Smooth muscle cell (in vitro differentiated cells): Measurements from ENCODE around the gene VSTM4. TPM values are rescaled to one million over a fixed set of nuclear protein-coding genes. Genes with fewer than 3 reads are reported as not detected.

Source experiments
- DNase-seq: peaks from one replicate; lab custom pipeline; 2025; ENCODE audit not compliant: unreplicated experiment; lab: John Stamatoyannopoulos, UW
- H2AFZ ChIP-seq: fragments of 200-600 bp; sonication (generic); 2 replicates; pipeline ENCODE4 v1.6.0; 2016; ENCODE audit warnings: antibody characterized with exemption, low read depth, mild to moderate bottlenecking
- H3F3A ChIP-seq: fragments of 200-600 bp; sonication (generic); 2 replicates; pipeline ENCODE4 v1.6.0; 2017; ENCODE audit warnings: antibody characterized with exemption, low read depth
- H3K27ac ChIP-seq: fragments of 200-600 bp; sonication (generic); 2 replicates; pipeline ENCODE4 v1.5.1; 2016; ENCODE audit warnings: low read depth, mild to moderate bottlenecking
- H3K27me3 ChIP-seq: fragments of 200-600 bp; sonication (generic); 2 replicates; pipeline ENCODE4 v1.6.1; 2016; ENCODE audit warnings: low read depth, mild to moderate bottlenecking
- H3K36me3 ChIP-seq: fragments of 200-600 bp; sonication (generic); 2 replicates; pipeline ENCODE4 v1.5.1; 2016; ENCODE audit warnings: low read depth
- H3K4me1 ChIP-seq: fragments of 200-600 bp; sonication (generic); 2 replicates; pipeline ENCODE4 v1.5.1; 2016; ENCODE audit warnings: low read depth
- H3K4me2 ChIP-seq: fragments of 200-600 bp; sonication (generic); 2 replicates; pipeline ENCODE4 v1.6.0; 2016; ENCODE audit warnings: mild to moderate bottlenecking
- H3K4me3 ChIP-seq: fragments of 200-600 bp; sonication (generic); 2 replicates; pipeline ENCODE4 v1.5.1; 2016; ENCODE audit warnings: mild to moderate bottlenecking
- H3K79me2 ChIP-seq: fragments of 200-600 bp; sonication (generic); 2 replicates; pipeline ENCODE4 v1.6.0; 2016; ENCODE audit warnings: low read depth, mild to moderate bottlenecking
- H3K9ac ChIP-seq: fragments of 200-600 bp; sonication (generic); 2 replicates; pipeline ENCODE4 v1.6.0; 2016; ENCODE audit warnings: low read depth
- H3K9me3 ChIP-seq: fragments of 200-600 bp; sonication (generic); replicated peaks from 2 replicates; pipeline ENCODE4 v1.5.1; 2016; ENCODE audit warnings: low read depth
- H4K20me1 ChIP-seq: fragments of 200-600 bp; sonication (generic); 2 replicates; pipeline ENCODE4 v1.6.0; 2016; ENCODE audit warnings: low read depth
- WGBS: methylation state at CpG from one replicate; pipeline ENCODE4 v1.1.7; 2016; ENCODE audit warnings: low lambda C conversion rate; 5-methylcytosine and 5-hydroxymethylcytosine counted together
- polyA plus RNA-seq: library from polyadenylated mRNA; unstranded; fragments of >200 nt; fragmentation: Nextera tagmentation; extraction: Ambion mirVana; gene quantifications from 2 replicates; pipeline ENCODE4 v1.2.1, GENCODE V29; 2016
- total RNA-seq: library from RNA; depleted of rRNA; stranded (reverse); fragments of >200 nt; gene quantifications from 2 replicates; pipeline ENCODE4 v1.2.3, GENCODE V29; 2014
- TF ChIP-seq, protein P1 (sequence below): fragments of 200-600 bp; sonication (generic); IDR thresholded peaks from 2 replicates; pipeline ENCODE4 v1.5.1; 2017; ENCODE audit warnings: borderline replicate concordance, mild to moderate bottlenecking, antibody characterized with exemption; ENCODE audit not compliant: insufficient read depth, poor library complexity, severe bottlenecking

Gene VSTM4
- total and polyA plus RNA-seq, 2 experiments from 2014 or later = 5.1 to 7.7 TPM

DNA sequence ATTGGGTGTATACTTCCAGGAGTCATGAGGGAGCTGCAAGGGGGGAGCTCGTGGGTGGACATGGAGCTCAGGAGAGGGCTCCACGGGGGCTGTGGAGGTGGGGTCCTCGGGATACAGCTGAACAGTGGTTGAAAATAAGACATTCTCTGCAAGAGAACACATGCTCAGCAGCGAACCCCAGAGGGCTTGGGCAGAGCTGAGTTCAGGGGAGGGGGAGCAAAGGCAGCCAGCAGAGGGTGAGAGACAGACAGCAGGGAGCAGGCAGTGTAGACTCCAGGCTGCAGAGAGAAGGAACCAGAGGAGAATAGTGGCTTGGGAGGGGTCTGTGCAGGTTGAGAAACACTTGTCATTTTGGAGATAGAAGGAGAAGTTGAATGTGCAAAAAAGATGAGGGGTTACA lies 102.7 kb downstream of the VSTM4 start:
- TF ChIP-seq, protein P1, sequence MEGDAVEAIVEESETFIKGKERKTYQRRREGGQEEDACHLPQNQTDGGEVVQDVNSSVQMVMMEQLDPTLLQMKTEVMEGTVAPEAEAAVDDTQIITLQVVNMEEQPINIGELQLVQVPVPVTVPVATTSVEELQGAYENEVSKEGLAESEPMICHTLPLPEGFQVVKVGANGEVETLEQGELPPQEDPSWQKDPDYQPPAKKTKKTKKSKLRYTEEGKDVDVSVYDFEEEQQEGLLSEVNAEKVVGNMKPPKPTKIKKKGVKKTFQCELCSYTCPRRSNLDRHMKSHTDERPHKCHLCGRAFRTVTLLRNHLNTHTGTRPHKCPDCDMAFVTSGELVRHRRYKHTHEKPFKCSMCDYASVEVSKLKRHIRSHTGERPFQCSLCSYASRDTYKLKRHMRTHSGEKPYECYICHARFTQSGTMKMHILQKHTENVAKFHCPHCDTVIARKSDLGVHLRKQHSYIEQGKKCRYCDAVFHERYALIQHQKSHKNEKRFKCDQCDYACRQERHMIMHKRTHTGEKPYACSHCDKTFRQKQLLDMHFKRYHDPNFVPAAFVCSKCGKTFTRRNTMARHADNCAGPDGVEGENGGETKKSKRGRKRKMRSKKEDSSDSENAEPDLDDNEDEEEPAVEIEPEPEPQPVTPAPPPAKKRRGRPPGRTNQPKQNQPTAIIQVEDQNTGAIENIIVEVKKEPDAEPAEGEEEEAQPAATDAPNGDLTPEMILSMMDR = no peak
- H3K27me3 ChIP-seq = no peaks in the 10 kb centered on the region
- WGBS = 63% methylated on average over 4 of the region's 4 CpGs

DNA sequence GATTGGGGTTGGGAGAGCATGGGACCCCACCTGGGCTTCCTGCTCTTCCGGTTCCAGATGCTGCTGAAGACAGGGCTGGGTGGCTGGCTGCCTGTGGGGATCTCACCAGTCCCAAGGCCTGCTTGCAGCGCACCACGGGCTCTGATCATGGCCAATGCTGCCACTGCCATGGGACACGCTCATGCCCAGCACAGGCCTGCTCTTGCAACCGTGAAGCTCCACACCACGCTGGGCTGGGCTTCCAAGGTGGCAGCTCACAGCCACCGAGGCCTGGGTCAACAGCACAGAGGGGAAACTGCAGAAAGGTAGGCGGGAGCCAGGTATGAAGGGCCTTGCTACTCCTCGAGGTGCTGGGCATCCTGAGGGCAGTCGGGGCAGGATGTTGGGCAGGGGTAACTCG lies 103.6 kb downstream of the VSTM4 start:
- Histone ChIP-seq H3K9ac (no peak overlapping the region), H3K79me2 (no peaks in the 10 kb centered on the region), H3K27me3 (no peaks in the 10 kb centered on the region)

More for the DNA sequence above, 102.7 kb downstream of the VSTM4 start:
- no peak overlapping the region for H3K9ac ChIP-seq
- H4K20me1 ChIP-seq = no peaks in the 10 kb centered on the region
- no peaks in the 10 kb centered on the region for H3K9me3 ChIP-seq
- H3K4me3 ChIP-seq = no peak overlapping the region
- DNase-seq = no peak
- no peak overlapping the region for H3K4me2 ChIP-seq
- no peaks in the 10 kb centered on the region for H3K4me1 ChIP-seq
- no peaks in the 10 kb centered on the region for H3K36me3 ChIP-seq
- no peak overlapping the region for H3K27ac ChIP-seq
- H3F3A ChIP-seq = no peaks in the 10 kb centered on the region
- no peak overlapping the region for H2AFZ ChIP-seq
- no peaks in the 10 kb centered on the region for H3K79me2 ChIP-seq

DNA sequence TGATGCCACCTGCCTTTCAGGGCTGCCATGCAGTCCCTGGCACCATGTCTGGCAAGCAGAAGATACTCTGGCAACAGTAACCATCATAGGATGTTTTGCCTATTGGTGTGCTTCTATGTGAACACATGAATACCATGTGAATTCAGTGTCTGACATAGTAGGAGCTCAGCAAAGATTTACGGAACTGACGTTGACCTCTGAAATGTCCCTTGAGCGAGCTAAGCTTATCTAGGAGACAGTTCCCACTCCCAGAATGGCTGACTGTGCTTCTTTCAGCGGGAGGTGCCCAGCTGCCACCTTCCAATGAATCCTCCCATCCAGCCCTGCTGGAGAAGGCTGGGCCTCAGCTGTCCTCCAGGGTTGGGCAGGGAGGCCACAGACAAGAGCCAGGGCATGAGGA lies 104.5 kb downstream of the VSTM4 start:
- Histone ChIP-seq H3K27ac (no peak overlapping the region), H3K27me3 (no peaks in the 10 kb centered on the region), H2AFZ (no peak overlapping the region), H3K36me3 (no peaks in the 10 kb centered on the region), H3K9ac (no peak overlapping the region), H3K4me1 (no peaks in the 10 kb centered on the region), H3K9me3 (no peaks in the 10 kb centered on the region), H3K79me2 (no peaks in the 10 kb centered on the region), H3K4me3 (no peak overlapping the region), H3K4me2 (no peak overlapping the region), H4K20me1 (no peaks in the 10 kb centered on the region), H3F3A (no peaks in the 10 kb centered on the region)
- TF ChIP-seq, protein P1 = no peak
- DNase-seq = no peak
- 73% methylated on average over 4 of the region's 4 CpGs for WGBS

More for the DNA sequence above, 103.6 kb downstream of the VSTM4 start:
- no peak overlapping the region for H3K4me3 ChIP-seq
- H2AFZ ChIP-seq = no peak overlapping the region
- no peaks in the 10 kb centered on the region for H3K9me3 ChIP-seq
- H3K36me3 ChIP-seq = no peaks in the 10 kb centered on the region
- no peaks in the 10 kb centered on the region for H3K4me1 ChIP-seq
- DNase-seq = no peak
- TF ChIP-seq, protein P1 = no peak
- H3F3A ChIP-seq = no peaks in the 10 kb centered on the region
- H3K27ac ChIP-seq = no peak overlapping the region
- H4K20me1 ChIP-seq = no peaks in the 10 kb centered on the region
- 83% methylated on average over 11 of the region's 11 CpGs for WGBS
- no peak overlapping the region for H3K4me2 ChIP-seq

DNA sequence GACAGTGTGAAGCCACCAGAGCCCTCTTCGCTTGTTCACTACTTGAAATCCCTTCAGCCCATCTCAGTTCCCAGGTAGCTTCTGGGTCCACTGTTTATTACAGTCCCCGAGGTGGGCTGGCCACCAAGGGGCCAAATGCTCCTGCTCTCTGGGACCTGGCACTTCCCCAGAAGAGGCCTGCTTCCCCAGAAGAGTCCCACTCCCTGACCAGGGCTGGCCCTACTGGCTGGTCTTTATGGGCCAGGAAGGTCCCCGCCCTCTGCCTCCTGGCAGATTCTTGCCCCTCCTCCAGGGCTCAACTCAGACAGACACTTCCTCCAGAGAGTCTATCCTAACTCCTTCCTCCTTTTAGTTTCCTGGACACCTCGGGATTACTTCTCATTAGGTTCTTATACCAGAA lies 105.0 kb downstream of the VSTM4 start:
- Histone ChIP-seq H3K4me1 (no peaks in the 10 kb centered on the region), H3K36me3 (no peaks in the 10 kb centered on the region), H3K9ac (no peak overlapping the region), H3K79me2 (no peaks in the 10 kb centered on the region), H3K27me3 (no peaks in the 10 kb centered on the region), H3K9me3 (no peaks in the 10 kb centered on the region), H2AFZ (no peak overlapping the region), H4K20me1 (no peaks in the 10 kb centered on the region), H3F3A (no peaks in the 10 kb centered on the region), H3K4me3 (no peak overlapping the region), H3K4me2 (no peak overlapping the region), H3K27ac (no peak overlapping the region)
- DNase-seq = no peak
- TF ChIP-seq, protein P1 = no peak
- 72% methylated on average over 4 of the region's 4 CpGs for WGBS
